ENCODE data around the gene SCTR. TPM values are rescaled to one million over a fixed set of nuclear protein-coding genes. Genes with fewer than 3 reads are reported as not detected.

The SCTR gene
- polyA plus RNA-seq, 3 donors: 7.4 to 11.2 (median 8.3) TPM

GRCh38 chr2:119525614-119526013 lies 1.3 kb upstream of the SCTR start:
- no peak for DNase-seq (ENCODE audit: low read depth in 3 of 3, low spot score in 2 of 3)

DNA sequence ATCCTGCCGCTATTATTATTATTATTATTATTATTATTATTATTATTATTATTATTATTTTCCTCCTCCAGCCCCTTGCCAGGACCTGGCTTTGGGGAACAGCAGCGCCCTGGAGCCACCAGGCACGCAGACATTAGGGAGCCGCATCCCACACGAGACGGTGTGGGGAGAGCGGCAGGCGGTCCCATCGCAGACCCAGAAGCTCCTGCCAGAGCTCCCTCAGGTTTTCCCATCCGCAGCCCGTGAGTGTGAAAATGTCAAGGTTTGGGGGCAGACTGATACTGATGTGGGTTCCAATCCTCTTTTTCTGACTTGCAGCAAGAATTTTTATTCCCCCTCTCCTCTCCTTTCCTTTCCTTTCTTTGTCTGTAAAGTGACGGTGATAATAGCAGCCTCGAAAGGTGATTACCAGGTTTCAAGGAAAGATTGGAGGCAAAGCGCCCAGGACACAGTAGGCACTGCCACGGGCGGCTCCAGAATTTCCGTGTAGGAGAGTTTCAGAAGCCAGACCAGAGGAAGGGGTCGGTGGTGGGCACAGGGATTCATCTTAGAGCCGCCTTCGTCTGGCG lies 816 bp downstream of the SCTR start:
- no peak for DNase-seq (ENCODE audit: low read depth in 3 of 3, low spot score in 2 of 3)

GRCh38 chr2:119522671-119523070 lies 1.6 kb downstream of the SCTR start:
- no peak for DNase-seq (ENCODE audit: low read depth in 3 of 3, low spot score in 2 of 3)

DNA sequence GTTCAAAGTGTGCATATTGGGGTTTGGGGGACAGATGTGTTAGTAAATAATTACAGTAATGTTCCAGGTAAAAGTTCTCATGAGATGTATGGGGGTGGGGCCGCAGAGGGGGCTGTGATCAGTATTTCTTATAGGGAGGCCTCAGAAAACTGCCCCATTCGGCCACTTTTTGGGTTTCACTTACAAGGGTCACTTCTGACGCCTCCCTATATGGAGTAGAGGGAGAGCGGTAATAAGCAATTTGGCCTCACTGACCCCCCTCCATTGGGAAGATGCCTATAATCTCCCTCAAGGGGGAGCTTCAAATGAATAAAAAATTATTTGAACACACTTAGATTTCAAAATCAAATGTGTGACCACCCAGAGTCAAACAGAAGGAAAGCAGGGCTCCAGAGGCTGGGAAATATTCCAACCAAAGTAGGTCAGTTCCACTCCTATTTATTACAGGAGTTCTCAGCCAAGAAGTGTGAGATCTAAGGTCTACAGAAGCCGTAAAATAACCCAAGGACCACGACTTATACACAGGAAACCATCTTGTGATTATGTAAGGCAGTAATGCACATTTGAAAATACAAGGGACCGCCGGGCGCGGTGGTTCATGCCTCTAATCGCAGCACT lies 2.7 kb downstream of the SCTR start:
- DNase-seq (ENCODE audit: low read depth in 3 of 3, low spot score in 2 of 3): no peak

GRCh38 chr2:119520696-119521432 lies 3.4 kb downstream of the SCTR start:
- DNase-seq (ENCODE audit: low read depth in 3 of 3, low spot score in 2 of 3): no peak

DNA sequence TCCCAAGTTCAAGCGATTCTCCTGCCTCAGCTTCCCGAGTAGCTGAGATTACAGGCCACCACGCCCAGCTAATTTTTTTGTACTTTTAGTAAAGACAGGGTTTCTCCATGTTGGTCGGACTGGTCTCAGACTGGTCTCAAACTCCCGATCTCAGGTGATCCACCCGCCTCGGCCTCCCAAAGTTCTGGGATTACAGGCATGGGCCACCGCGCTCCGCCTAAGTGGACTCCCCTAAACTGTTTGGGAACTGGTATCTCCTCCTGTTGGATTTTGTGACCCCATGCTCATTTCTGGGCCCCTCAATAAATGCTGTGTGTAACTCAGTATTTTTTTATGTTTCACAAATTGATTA lies 5.2 kb downstream of the SCTR start:
- DNase-seq (ENCODE audit: low read depth in 3 of 3, low spot score in 2 of 3): no peak

GRCh38 chr2:119518401-119519056 lies 5.8 kb downstream of the SCTR start:
- DNase-seq (ENCODE audit: low read depth in 3 of 3, low spot score in 2 of 3): no peak

- no peak for DNase-seq (ENCODE audit: low read depth in 3 of 3, low spot score in 2 of 3)
These were observed 6.8 kb downstream of the SCTR start for GRCh38 chr2:119517433-119517832.

GRCh38 chr2:119516121-119516520 lies 8.2 kb downstream of the SCTR start:
- no peak for DNase-seq (ENCODE audit: low read depth in 3 of 3, low spot score in 2 of 3)

- no peak for DNase-seq (ENCODE audit: low read depth in 3 of 3, low spot score in 2 of 3)
These were observed 10.5 kb downstream of the SCTR start for GRCh38 chr2:119513832-119514231.

GRCh38 chr2:119512946-119513345 lies 11.3 kb downstream of the SCTR start:
- DNase-seq (ENCODE audit: low read depth in 3 of 3, low spot score in 2 of 3): no peak

GRCh38 chr2:119511989-119512388 lies 12.3 kb downstream of the SCTR start:
- no peak for DNase-seq (ENCODE audit: low read depth in 3 of 3, low spot score in 2 of 3)

DNA sequence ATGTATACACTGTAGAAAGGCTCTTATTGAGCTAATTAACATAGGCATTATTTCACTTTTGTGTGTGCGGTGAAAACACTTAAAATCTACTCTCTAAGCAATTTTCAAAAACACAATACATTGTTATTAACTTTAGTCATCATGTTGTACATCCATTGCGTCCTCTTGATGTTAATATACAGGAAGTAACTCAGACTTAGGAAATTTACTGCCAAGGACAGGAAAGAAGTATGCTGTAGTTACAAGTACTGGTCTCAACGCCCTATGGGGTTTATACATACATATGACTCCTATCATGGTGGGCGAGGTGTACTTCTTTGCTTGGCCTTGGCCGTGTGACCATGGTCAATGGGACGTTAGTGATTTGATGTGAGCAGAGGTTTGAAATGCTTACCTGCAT lies 15.5 kb downstream of the SCTR start:
- no peak for DNase-seq (ENCODE audit: low read depth in 3 of 3, low spot score in 2 of 3)

GRCh38 chr2:119496682-119497081 lies 27.6 kb downstream of the SCTR start:
- DNase-seq (ENCODE audit: low read depth in 3 of 3, low spot score in 2 of 3): no peak

DNA sequence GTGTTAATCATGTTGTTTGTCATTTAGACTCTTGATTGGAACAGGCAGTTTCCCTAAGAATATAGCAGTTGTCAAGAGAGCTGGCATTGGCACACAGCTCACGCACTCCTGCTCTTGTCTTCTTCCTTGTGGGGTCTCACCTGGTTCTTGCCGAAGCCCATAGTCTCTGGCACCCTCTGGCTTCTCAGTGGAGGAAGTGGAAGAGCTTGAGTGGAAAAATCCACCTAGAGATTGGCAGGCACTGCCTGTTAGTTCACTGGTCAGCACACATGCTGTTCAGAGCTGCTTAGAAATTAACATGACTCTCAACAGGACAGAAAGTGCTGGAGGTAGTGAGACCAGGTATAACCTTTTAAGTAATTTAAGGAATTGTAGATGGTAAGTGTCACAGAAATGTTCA lies 28.3 kb downstream of the SCTR start:
- no peak for DNase-seq (ENCODE audit: low read depth in 3 of 3, low spot score in 2 of 3)

- no peak for DNase-seq (ENCODE audit: low read depth in 3 of 3, low spot score in 2 of 3)
These were observed 30.0 kb downstream of the SCTR start for GRCh38 chr2:119494163-119494790.

DNA sequence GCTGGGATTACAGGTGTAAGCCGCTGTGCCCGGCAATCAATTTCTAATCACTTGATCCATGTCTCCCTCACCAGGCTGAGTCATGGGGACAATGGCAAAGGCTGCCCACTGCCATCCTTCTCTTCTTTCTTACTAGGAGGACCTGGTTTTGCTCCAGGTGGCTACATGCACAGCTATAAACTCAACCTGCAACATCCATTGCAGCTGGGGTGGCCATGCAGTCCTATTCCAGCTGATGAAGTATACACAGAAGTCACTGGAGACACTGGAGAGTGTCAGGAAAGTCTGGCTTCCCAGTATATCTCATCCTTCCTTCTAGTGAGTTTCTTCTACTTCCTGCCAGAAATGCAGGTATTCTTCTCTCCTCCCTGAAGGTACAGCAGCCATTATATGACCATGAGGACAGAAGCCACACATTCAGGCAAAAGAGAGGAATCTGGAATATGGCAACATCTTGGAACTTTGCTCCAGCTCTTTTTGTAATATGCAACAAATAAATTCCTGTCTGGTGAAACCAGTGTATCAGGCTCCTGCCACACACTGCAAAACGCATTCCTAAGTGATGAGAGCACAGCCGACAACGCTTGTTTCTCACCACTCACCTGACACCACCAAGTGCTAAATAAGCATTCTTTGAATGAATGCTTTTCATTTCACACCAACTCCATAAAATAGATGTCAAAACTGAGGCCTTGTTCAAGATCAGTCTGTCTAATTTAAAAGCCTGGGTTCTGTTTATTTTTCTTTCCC lies 32.3 kb downstream of the SCTR start:
- peak in 1 of 3 donors; percentile 56 for DNase-seq (ENCODE audit: low read depth in 3 of 3, low spot score in 2 of 3)

GRCh38 chr2:119490653-119491195 lies 33.6 kb downstream of the SCTR start:
- DNase-seq (ENCODE audit: low read depth in 3 of 3, low spot score in 2 of 3): no peak

GRCh38 chr2:119490106-119490505 lies 34.2 kb downstream of the SCTR start:
- DNase-seq (ENCODE audit: low read depth in 3 of 3, low spot score in 2 of 3): no peak

DNA sequence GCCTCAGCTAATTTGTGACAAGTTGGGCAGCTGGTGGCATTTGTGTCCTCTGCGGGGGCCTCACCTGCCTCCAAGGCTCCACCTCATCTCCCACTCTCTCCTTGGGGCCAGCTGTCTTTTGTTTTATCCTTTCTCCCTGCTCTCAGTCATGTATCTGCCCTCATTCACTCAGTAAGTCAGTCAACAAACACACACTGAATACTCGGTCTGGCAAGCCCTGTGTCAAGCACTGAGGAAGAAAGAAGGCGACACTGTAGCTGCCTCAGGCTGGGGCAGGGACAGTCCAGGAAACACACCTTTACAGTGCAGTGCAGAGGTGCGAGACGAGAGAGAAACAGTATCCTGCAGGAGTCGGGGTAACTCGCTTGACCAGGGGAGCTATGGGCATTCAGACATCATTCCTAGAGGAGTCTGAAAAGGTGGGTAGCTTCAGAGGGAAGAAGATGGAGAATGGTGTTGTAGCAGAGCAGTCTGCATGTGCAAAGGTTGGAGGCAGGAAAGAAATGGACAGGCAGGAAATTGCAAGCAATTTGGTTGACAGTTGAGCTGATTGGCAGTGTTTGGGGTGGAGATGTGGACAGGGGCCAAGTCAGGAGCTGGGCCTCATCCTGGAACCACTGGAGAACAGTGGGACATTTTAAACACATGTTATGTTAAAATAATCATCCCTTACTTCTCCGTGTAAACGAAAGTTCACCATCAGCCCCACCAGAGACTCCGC lies 34.9 kb downstream of the SCTR start:
- no peak for DNase-seq (ENCODE audit: low read depth in 3 of 3, low spot score in 2 of 3)

Measured in right renal cortex interstitium (tissue), 3 donors.